NCI-H748 treated with DMSO at 0.1 percent for 48 hours (cell line): ENCODE measurements around the gene RPH3AL.

Experiments
- DNase-seq: peaks from one replicate; lab custom pipeline; 2025; lab: John Stamatoyannopoulos, UW

The RPH3AL gene

DNA sequence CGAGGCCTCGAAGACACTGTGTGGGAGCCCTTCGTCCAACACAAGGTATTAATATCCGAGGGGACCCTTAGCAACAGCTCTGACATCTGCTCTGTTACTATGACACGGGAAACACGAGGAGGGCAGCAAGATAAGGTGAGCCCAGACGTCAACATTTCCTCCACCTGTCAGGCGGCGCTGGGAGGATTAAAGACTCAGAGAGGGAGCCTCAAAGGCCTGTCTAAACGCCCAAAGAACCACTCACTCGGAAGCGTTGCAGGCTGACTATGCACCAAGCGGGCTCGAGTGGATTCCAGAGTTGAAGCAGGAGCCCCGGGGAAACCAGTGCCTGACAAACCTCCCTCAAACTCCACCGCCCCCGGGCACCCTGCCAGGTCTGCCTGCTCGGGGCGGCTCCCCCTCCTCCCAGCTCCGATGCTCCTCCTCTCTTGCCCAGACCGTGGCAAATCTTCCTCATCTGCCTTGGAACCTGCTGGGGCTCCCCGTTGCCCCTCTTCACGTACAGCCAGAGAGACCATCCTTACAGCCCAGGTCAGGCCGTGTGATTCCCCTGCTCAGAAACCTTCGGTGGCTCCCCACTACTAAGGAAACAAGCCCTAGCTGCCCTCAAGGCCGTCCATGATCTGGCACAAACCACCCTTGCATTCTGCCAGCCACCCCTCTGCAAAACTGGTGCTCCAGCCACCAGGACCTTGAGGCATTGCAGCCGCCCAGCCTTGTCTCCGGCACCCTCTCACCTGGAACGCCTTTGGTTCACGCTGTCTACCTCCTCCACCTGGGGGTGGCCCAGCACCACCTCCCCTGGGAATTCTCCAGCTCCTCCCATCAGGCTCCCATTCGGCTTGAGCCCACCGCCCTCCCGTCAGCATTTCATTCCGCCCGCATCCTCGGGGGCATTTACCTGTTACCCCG lies 16.2 kb downstream of the RPH3AL start:
- DNase-seq = no peak

DNA sequence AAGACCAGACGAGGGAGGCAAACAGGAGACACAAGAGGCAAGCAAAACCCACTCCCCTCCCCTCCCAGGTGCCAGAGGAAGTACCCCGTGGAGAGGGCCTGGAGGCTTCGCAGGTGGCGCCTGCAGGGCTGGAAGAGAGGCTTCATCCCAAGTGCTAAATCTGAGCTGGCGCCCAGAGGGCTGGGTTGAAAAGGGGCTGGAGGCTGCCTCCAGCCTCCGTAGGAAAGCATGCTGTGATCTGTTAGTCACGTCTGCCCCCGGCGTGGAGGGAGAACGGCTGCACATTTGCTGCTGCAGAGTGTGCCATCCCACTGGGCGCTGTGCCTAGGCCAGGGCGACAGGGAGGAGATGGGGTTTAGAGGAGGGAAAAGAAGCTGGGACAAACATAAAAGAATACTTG lies 16.9 kb downstream of the RPH3AL start:
- no peak for DNase-seq

DNA sequence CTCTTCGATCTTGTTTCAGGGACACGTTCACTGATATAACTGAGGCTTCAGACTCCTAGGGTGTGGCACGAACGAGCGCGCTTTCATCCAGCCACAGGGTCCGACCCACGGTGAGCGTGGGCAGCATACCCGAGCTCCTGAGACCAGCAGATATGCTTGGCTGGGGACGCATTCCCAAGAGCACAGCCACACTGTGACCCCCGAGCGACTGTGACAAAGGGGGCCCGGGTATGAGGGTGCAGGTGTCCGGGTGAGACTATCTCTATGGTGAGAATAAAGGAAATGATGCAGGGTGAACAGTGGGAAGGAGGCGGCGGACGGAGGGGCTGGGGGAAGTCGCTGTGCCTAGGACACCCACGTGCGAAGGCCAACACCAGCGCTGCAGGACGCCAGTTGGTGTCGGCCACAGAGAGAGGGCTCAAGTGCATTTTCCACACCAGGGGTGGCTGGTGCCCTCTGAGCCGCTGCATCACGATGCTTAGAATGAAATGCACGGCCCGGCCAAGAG lies 17.6 kb downstream of the RPH3AL start:
- DNase-seq = no peak

DNA sequence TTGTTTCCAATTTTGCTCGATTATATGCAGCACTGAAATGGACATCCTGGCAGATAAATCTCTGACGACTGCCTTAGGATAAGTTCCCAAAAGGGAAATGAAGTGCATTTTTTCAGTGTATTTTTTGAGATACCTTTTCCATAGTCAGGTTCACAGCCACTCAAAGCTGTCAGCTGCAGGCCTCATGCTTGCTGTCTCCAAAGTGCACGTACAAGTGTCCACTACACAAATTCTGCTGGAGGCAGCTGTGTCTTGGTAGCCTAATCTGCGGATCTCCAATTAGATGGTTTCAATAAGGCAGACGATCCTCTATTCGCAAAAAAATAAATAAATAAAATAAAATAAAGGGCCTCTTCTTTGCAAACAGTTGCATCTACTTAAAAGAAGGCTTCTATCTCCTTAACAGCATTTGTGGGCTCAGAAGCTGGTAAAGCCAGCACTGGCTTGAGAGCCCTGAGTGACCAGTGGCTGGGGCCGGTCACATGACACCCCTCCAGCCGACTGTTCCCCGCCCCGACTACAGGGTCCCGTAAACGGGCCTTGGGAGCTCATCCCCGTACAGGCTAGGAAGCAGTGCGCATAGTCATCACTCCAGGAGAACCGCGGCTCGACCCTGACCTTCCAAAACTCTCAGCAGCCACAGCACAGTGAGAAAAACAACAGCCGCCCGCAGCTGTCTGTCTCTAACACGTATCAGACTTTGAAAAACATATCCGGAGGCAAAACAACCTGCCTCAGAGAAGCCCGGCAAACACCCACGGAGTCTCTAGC lies 18.8 kb downstream of the RPH3AL start:
- no peak for DNase-seq

DNA sequence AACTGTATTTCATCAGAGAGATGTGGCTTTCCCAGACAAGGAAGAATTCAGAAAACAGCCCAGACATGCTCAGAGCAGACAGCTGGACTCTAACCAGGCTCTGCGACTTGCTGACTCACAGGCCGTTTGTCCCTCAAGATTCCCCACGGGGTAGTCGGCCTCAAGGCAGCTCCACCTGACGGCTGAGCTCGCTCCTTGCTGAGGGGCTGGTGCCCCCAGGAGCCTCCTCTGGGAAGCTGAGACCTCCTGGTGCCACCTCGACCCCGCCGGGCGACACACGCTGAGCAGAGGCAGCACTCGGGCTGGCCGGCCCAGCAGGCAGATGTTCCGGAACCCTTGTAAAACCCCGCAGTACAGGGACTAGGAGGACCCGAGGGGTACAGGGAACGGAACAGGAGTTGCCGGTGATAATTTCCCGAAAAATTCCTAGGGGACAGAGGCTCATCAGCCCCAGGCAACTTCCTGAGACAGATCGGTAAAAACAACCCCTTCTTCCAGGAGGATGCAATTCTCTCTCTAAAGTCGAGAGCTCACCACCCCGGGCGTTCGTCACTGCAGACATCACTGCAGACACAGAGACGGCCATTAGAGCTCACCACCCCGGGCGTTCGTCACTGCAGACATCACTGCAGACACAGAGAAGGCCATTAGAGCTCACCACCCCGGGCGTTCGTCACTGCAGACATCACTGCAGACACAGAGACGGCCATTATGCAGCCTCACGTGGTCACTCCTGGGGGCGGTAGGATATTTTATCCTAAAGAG lies 19.9 kb downstream of the RPH3AL start:
- no peak for DNase-seq

DNA sequence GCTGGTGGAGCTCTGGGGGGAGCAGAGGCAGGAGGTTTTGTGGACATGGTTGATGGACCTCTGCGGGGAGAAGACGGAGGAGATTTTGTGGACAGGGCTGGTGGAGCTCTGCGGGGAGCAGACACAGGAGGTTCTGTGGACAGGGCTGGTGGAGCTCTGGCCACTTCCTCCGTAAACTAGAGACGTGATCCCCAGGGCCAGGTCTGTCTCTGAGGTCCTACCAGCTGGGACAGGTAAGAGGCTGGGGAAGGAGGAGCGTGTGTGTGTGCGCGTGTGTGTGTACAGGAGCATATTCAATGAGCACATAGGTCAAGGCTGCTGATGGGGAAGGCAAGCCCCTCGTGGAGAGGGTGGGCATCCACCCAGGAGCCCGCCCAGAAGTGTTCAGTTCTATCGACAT lies 20.6 kb downstream of the RPH3AL start:
- DNase-seq = no peak

DNA sequence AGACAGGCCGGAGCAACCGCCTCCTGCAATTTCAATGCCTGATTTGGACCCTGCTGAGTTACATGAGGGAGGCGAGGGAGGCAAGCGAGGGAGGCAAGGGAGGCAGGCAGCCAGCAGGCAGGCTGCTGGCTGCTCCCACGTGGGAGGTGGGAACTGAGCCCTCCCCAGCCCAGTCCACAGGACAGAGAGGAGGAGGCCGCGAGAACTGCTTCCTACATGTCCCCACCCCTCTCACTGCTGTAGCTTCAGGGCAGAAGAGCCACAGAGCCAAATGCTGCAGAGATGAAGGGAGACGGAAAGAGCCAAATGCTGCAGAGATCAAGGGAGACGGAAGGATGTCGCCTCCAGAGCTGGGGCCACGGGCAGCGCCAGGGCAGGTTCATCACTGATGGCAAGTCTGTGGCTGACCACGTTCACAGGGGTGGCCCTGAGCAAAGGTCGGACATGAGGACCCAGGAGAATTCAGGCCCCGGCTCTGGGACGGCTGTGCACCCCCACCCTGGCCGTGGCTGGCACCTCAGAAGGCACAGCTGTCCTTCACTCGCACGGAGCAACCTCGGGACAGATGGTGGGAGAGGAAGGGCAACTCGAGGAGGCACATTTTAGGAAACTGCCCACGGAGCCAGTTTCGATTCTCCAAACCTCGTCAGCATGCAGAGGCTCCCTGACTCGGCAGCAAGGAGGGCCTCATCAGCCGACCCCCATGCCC lies 21.5 kb downstream of the RPH3AL start:
- DNase-seq = no peak

DNA sequence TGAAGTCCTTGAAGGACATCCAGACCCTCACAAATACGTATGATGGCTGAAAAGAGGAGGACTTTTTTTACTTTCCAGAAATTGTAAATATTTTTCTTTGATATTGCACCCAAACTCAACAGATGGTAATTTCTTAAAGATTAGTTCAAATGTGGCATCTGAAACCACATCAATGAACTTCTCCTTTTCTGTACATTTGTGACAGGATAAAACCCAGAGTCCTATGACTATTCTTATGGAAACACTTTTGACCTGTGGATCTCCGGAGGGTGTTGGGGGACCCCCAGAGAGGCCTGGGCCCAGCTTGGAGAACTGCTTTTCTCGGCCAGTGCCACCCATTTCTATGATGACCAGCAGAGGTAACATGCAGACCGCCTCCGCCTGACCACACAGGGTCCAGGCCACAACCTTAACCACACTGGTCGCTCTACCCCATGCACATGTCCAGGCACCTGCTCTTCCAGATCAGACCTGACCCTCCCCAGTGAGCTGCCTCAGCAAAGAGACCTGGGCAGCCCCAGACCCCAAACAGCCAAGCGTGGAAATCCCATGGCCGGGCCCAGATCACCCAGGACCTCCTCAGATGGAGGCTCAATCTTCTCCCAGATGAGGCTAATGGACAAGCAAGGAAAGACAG lies 22.7 kb downstream of the RPH3AL start:
- no peak for DNase-seq

DNA sequence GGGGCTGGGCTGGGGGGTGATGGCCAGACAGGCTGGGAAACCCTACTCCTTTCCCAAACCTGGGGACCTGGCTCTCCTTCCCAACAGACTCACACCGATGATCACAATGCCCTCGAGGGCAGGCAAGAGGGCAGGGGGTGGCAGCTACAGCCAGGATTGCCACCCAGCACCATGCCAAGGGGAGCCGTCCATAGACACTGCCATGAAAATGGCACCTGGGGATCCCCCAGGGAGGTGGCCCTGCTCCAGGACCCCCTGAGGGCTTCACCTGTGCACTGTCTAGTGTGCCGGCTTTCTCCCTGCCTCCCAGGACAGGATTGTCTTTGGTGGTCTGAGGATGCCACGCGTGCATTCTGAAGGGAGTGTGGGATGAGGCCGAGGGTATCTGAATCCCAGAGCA lies 24.6 kb downstream of the RPH3AL start:
- DNase-seq = no peak

DNA sequence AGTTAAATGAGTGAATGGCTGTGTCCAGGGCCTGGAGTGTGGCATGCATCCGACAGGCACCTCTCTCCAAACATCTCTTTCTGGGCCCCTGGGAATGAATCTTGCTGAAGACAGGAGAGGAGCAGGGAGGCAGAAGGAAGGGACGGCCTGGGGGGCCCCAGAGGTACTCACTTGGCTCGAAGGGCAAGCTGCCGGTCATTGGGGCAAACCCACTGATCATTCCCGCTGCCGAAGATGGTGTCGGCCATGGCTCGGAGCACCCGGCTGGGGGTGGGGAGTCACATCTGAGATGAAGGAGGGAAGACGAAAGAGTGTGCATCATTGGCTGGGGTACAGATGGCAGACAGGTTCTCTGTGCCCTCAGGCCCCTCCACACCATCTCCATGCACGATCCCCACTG lies 25.3 kb downstream of the RPH3AL start:
- no peak for DNase-seq

DNA sequence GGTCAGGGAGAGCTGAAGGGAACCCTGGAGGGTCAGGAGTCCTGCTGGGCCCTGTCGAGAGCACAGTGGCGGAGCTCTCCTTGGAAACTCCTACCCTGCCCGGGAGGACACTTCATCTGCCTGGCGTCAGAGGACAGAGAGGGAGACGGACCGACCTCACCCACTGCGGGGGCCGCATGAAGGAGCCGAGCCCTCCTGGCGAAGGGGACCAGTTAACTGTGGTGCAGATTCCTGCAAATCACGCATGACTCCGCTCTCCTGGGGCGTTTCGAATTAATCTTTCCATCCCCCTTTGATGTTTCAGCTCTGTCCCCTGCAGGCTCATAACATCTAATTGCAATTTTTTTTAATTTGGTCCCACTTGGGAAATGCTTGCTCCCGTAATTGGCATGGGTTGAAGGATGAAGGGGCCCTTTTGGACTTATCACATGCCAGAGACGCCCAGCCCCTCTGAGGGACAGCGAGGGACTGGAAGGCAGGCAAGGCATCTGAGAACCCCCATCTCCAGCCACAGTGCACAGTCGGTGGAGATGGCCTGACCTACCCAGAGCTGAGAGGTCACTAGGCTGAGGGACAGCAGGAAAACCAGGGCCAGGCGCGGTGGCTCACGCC lies 26.5 kb downstream of the RPH3AL start:
- no peak for DNase-seq

DNA sequence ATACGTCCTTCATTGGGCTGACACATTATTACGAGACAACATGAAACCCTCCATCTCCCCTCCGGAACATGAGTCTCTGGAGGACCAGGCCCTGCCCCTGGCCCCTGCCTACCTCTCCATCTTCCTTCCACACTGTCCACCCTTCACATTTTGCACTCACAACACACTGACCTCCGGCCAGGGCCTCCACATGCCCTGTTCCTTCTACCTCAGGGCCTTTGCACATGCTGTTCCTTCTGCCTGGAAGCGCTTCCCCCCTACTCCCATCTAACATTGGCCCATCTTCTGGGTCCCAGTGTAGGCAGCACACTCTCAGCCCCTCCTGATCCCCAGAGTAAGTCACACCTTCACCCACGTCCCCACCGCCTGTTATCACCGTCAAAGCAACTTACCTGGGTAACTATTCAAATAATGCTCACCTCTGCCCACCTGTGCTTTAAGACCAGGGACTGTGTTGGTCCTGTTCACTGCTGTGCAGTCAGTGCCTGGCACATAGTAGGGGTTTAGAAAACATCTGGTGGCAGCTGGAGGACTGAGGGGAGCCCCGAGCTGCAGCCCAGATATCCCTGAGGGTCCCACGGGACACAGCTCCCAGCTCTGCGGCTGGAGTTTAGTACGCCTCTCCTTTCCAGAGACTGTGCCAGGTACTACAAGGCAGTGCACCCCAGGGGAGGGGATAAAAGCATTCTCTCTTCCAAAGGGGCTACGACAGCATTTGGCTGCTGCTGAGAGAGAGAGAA lies 27.2 kb downstream of the RPH3AL start:
- no peak for DNase-seq

DNA sequence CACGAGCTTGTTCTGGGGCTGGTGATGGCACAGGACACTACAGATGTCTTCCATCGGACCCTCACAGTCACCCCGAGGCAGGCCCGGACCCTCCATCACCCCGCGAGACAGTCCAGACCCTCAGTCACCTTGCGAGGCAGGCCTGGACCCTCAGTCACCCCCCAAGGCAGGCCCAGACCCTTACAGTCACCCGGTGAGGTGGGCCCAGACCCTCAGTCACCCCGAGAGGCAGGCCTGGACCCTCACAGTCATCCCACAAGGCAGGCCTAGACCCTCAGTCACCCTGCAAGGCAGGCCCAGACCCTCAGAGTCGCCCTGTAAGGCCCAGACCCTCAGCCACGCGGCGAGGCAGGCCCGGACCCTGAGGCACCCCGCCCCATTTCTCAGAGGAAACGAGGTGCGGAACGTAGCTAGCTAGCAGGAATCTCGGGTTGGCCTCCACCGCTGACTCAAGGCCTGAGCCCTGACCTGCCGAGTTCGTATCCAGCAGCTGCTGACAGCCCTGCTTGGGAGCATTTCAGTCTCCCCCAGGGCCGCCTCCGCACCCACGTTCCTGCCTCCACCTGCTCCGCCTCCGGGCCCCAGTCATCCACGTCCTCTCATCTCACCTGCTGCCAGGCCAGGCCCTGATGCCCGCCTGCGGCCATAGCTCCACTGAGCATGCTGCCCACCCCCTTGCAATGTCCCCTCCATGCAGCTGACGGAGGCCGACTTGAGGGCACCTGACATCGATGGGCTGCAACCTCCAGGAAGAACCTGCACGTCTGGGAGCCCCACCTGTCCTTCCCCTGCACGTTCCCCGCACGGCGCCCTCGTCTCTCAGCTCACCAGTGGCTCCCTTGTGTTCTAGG lies 28.7 kb downstream of the RPH3AL start:
- no peak for DNase-seq

DNA sequence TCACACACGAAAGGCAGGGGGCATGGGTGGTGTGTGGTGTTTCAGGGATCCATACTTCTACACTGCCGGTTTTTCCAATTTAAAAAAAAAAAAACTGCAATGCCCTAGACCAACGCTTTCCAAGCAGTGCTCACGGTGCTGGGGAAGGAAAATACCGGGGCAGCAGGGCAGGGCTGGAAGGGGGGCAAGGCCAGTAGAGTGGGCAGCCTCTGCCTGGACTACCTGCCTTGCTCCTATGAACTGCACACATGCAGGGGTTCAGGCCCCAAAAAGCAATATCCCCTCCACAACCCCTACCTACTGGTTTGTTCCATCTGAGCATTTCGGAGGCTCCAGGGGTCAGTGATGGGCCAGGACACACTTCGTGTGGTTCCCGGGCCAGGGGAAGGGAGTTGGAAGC lies 29.4 kb downstream of the RPH3AL start:
- DNase-seq = no peak

DNA sequence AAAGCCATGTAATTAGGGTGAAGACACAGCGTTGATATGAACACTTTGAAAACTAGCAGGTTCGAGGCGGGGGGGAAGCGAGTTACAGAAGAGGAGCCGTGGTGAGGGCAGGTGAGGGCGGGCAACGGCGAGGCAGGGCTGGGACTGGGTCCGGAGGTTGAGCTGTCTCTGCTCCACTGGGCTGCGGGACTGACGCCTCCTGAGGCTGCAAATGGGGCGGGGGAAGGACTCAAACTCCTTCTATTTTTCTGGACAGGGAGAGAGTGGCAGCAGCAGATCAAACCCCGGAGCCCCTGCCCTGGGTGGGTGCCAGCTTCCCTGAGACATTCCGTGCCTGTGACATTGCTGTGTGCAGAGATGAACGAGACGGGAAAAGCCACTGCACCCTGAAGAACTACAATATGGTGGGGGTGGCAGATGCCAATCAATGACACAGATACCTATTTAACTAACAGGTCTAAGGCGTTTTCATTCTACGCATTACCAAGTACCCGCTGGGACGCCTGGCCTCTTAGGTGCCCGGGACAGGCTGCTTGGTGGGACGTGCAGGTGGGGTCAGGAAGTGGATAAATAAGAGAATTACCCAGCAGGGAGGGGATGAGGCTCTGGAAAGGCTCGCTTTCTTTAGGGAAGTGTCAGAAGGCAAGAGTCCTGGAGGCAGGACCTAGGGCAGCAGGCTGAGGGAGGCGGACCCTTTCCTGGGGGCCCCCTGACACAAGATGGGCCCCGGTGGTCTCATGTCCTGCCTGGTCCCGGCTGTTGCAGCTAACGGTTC lies 30.4 kb downstream of the RPH3AL start:
- DNase-seq = no peak

DNA sequence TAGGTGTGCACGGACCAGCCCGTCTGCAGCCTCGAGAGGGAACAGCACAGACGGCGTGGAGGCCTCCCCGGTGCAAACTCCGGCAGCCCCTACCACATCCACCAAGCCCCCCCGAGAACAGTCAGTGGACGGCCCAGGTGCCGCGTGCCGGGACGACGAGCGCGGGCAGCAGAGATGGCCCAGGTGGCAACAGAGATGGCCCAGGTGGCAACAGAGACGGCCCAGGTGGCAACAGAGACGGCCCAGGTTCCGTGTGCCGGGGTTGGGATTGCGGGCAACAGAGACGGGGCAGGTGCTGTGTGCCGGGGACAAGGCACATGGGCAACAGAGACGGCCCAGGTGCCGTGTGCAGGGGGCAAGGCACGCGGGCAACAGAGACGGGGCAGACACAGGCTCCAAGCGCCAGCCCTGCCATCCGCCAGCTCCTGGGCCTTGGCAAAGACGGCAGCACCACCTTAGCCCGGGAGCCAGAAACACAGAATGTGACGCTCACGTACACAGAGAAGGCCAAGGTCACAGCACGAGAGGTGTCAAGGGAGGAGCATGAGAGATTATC lies 31.1 kb downstream of the RPH3AL start:
- no peak for DNase-seq

DNA sequence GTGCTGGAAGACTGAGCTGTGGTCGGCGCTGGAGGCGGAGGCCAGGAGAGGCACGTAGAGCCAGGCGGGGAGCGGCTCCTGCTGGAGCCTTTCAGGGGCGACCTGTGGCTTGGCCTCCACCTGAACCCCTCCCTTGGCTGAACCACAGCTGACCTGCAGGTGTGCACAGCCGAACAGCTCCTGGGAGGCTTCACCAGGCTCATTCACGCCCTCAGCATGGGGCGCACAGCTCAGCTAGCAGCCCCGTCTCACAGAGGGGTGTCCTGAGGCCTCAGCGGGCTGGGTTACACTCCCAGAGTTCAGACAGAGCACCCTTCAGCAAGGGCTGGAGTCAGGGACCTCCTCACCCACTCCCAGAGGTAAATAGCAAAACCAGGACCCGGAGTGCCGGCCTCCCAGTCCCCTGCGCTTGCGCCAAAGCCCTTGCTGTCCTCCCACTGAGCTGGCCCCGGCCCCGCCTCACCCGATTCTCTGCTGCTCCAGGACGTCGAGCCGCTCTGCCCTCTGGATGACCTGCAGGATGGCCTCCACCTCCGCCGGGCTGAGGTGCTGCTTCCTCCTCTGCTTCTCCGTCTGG lies 31.7 kb downstream of the RPH3AL start:
- no peak for DNase-seq

DNA sequence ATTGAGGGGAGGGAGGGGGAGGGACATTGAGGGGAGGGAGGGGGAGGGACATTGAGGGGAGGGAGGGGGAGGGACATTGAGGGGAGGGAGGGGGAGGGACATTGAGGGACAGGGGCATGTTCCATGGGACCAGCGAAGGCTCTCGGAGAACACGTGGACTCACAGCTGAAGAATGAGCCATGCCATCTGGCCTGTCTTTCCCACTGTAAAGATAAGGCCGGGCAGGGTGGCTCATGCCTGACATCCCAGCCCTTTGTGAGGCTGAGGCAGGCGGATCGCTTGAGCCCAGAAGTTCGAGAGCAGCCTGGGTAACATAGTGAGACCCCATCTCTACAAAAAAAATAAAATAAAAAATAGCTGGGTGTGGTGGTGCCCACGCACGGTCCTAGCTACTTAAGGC lies 32.5 kb downstream of the RPH3AL start:
- DNase-seq = no peak
